NOMO-1 (cell line): Measurements from ENCODE around the gene TTC34.

Experiments used
- DNase-seq, 2 experiments: peaks; one replicate each; lab custom pipeline; 2025; ENCODE audit not compliant: unreplicated experiment in 2 of 2; lab: John Stamatoyannopoulos, UW

TTC34 gene

GRCh38 chr1:2801535-2802291 lies at the start of gene TTC34:
Gene TTC34, minus strand, starts transcription at chr1:2801693. Its CDS starts 866 bp downstream, at chr1:2800827.
- peak in 1 of 2 experiments; percentile 15 for DNase-seq

GRCh38 chr1:2850502-2850901 lies 49.0 kb upstream of the TTC34 start:
- no peak for DNase-seq

GRCh38 chr1:2848006-2848670 lies 46.6 kb upstream of the TTC34 start:
- DNase-seq: no peak

GRCh38 chr1:2847086-2847985 lies 45.8 kb upstream of the TTC34 start:
- DNase-seq: no peak

GRCh38 chr1:2845869-2846268 lies 44.4 kb upstream of the TTC34 start:
- no peak for DNase-seq

GRCh38 chr1:2840036-2840809 lies 38.7 kb upstream of the TTC34 start:
- DNase-seq: no peak

GRCh38 chr1:2837823-2838222 lies 36.3 kb upstream of the TTC34 start:
- DNase-seq: no peak

- no peak for DNase-seq
Measured at GRCh38 chr1:2837316-2837715, 35.8 kb upstream of the TTC34 start.

GRCh38 chr1:2836333-2836970 lies 35.0 kb upstream of the TTC34 start:
- DNase-seq: no peak

- DNase-seq: no peak
Measured at GRCh38 chr1:2835650-2836159, 34.2 kb upstream of the TTC34 start.

- DNase-seq: no peak
Measured at GRCh38 chr1:2834741-2835564, 33.5 kb upstream of the TTC34 start.

- no peak for DNase-seq
Measured at GRCh38 chr1:2834146-2834475, 32.6 kb upstream of the TTC34 start.

GRCh38 chr1:2833454-2834145 lies 32.1 kb upstream of the TTC34 start:
- DNase-seq: no peak

GRCh38 chr1:2832506-2833453 lies 31.3 kb upstream of the TTC34 start:
- no peak for DNase-seq

- DNase-seq: no peak
Measured at GRCh38 chr1:2831596-2832212, 30.2 kb upstream of the TTC34 start.

GRCh38 chr1:2830761-2831425 lies 29.4 kb upstream of the TTC34 start:
- DNase-seq: no peak
